ENCODE measurements around the gene DMWD. TPM values are rescaled to one million over a fixed set of nuclear protein-coding genes. Genes with fewer than 3 reads are reported as not detected.

The DMWD gene
- total RNA-seq, 2 experiments from 2014 or later: 43.2 to 44.0 TPM

DNA sequence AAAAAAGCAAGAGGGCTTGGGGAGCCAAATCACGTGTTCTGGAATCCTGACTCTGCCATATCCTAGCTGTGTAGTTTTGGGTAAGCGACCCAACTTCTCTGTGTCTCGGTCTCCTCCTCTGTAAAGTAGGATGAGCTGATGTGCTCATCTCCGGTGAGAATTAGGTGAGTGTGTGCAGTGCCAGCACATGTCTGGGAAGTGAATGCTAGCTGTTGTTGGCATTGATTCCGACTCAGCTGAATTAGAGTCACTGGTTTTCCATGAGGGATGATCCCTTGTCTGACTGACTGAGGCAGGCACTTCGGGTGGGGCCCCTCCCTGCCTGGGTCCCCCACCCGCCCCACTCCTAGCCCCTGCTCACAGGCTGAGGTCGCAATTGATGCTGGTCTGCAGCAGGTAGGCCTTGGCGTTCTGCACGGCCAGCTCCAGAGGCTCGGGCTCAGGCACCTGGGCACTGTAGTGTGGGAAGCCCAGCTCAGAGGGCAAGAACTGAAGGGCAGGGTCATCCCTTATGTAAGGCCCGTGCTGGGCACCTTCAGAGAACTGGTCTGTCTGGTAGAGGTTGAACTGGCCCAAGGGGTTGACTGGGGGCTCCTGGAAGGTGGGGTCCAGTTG lies 21.6 kb upstream of the DMWD start:
- Histone ChIP-seq H3K9me3 (ENCODE audit: low read length) (no peaks in the 10 kb centered on the region), H3K4me2 (ENCODE audit: low read length) (no peak overlapping the region), H3K4me1 (ENCODE audit: insufficient read depth, low read length, poor library complexity, severe bottlenecking) (peaks cover 17% of the 10 kb centered on the region), H3K9me2 (ENCODE audit: insufficient read depth, low read length) (no peaks in the 10 kb centered on the region), H4K20me1 (ENCODE audit: insufficient read depth, low read length) (no peaks in the 10 kb centered on the region), H3K27ac (ENCODE audit: low read depth, low read length, poor library complexity, severe bottlenecking) (no peak overlapping the region), H3K4me3 (ENCODE audit: low read depth, low read length, poor library complexity, severe bottlenecking) (no peak overlapping the region), H3K79me2 (ENCODE audit: insufficient read depth, low read depth, low read length) (no peaks in the 10 kb centered on the region), H2AFZ (ENCODE audit: low read length) (no peak overlapping the region), H3K36me3 (ENCODE audit: insufficient read depth, low read length) (peaks cover 21% of the 10 kb centered on the region)
- intact Hi-C loops (cut with micrococcal nuclease; ENCODE audit: unreplicated experiment): no loop called here
- DNase-seq (ENCODE audit: low spot score): no peak
- ChIA-PET POLR2A (interaction anchor here (0.6 kb wide), 1 partner anchor 11 kb away, joined by 4 read pairs; no protein-coding TSS in a partner anchor), CTCF (ENCODE audit: unreplicated experiment) (no interaction called here)
- TF ChIP-seq EZH2phosphoT487 (IDR thresholded peaks at IDR 0.05; ENCODE audit: borderline replicate concordance, low read depth, low read length) (no peak), CTCF (conservative IDR thresholded peaks at IDR 0.05; ENCODE audit: low read length) (no peak)
- no TSS peak for BruUV-seq (replicated peaks)

DNA sequence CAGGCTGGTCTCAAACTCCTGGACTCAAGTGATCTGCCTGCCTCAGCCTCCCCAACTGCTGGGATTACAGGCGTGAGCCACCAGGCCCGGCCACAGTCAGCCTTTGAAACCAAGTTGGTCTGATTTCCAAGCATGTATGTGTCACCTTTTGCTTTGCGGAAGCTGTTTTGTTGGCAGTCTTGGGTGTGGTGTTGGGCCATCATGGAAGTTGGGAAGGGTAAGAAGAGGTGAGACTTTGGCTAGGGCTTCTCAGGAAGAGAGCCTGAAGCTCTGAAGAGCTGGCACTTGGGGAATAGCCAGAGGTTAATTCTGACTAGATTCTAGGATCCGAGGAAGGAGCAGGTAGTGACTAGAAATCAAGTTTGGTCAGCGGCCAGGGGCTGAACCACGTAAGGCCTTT lies 19.7 kb upstream of the DMWD start:
- BruUV-seq (replicated peaks): no TSS peak
- no peaks in the 10 kb centered on the region for H3K79me2 ChIP-seq (ENCODE audit: insufficient read depth, low read depth, low read length)
- peaks cover 20% of the 10 kb centered on the region for H3K36me3 ChIP-seq (ENCODE audit: insufficient read depth, low read length)
- no peaks in the 10 kb centered on the region for H4K20me1 ChIP-seq (ENCODE audit: insufficient read depth, low read length)
- TF ChIP-seq EZH2phosphoT487 (IDR thresholded peaks at IDR 0.05; ENCODE audit: borderline replicate concordance, low read depth, low read length) (no peak), CTCF (conservative IDR thresholded peaks at IDR 0.05; ENCODE audit: low read length) (no peak)
- no peak overlapping the region for H3K4me2 ChIP-seq (ENCODE audit: low read length)
- H3K9me2 ChIP-seq (ENCODE audit: insufficient read depth, low read length): no peaks in the 10 kb centered on the region
- intact Hi-C loops (cut with micrococcal nuclease; ENCODE audit: unreplicated experiment): no loop called here
- ChIA-PET CTCF (ENCODE audit: unreplicated experiment) (interaction anchor here (0.6 kb wide), 1 partner anchor 62 kb away, joined by 3 read pairs; no protein-coding TSS in a partner anchor), POLR2A (no interaction called here)
- no peaks in the 10 kb centered on the region for H3K9me3 ChIP-seq (ENCODE audit: low read length)
- H3K4me3 ChIP-seq (ENCODE audit: low read depth, low read length, poor library complexity, severe bottlenecking): no peak overlapping the region
- H2AFZ ChIP-seq (ENCODE audit: low read length): no peak overlapping the region
- H3K27ac ChIP-seq (ENCODE audit: low read depth, low read length, poor library complexity, severe bottlenecking): no peak overlapping the region
- no peak for DNase-seq (ENCODE audit: low spot score)
- H3K4me1 ChIP-seq (ENCODE audit: insufficient read depth, low read length, poor library complexity, severe bottlenecking): peaks cover 14% of the 10 kb centered on the region

DNA sequence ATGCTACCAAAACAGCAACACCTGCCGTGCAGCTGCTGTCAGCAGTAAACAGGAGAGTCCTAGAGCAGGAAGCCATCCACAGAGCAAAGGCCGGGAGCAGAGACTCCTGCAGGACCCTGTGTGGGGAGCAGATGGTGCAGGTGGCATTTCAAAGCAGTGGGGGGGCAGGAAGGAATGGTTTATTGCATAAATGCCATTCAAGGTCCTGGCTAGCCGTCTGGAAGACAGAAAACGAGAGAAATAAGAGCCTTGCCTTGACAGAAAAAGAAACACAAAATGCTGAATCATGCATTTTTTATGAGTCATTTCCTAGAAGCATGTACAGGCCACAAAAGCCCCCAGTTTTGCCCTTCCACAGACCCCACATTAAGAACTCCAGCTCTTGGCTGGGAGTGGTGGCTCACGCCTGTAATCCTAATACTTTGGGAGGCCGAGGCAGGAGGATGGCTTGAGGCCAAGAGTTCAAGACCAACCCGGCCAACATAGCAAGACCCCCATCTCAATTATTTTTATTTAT lies 17.1 kb upstream of the DMWD start:
- peaks cover 4% of the 10 kb centered on the region; the same call in 1 of the 2 replicates for H3K36me3 ChIP-seq (ENCODE audit: insufficient read depth, low read length)
- ChIA-PET POLR2A (no interaction called here), CTCF (ENCODE audit: unreplicated experiment) (no interaction called here)
- no peaks in the 10 kb centered on the region for H3K79me2 ChIP-seq (ENCODE audit: insufficient read depth, low read depth, low read length)
- peak overlapping the region; percentile 25 for H3K4me2 ChIP-seq (ENCODE audit: low read length)
- H3K9me3 ChIP-seq (ENCODE audit: low read length): no peaks in the 10 kb centered on the region
- peaks cover 13% of the 10 kb centered on the region for H3K4me1 ChIP-seq (ENCODE audit: insufficient read depth, low read length, poor library complexity, severe bottlenecking)
- peak; percentile 54 for DNase-seq (ENCODE audit: low spot score)
- peak overlapping the region; percentile 14; the same call in 1 of the 2 replicates for H2AFZ ChIP-seq (ENCODE audit: low read length)
- H3K4me3 ChIP-seq (ENCODE audit: low read depth, low read length, poor library complexity, severe bottlenecking): no peak overlapping the region
- peak overlapping the region; percentile 3 for H3K27ac ChIP-seq (ENCODE audit: low read depth, low read length, poor library complexity, severe bottlenecking)
- BruUV-seq (replicated peaks): no TSS peak
- no peaks in the 10 kb centered on the region for H3K9me2 ChIP-seq (ENCODE audit: insufficient read depth, low read length)
- H4K20me1 ChIP-seq (ENCODE audit: insufficient read depth, low read length): no peaks in the 10 kb centered on the region
- intact Hi-C loops (cut with micrococcal nuclease; ENCODE audit: unreplicated experiment): no loop called here
- TF ChIP-seq EZH2phosphoT487 (IDR thresholded peaks at IDR 0.05; ENCODE audit: borderline replicate concordance, low read depth, low read length) (no peak), CTCF (conservative IDR thresholded peaks at IDR 0.05; ENCODE audit: low read length) (no peak)

Data from OCI-LY7 (cell line).